Epithelial cell of esophagus (primary cell): Measurements from ENCODE around the gene OLFML2B.

Experiments used
- DNase-seq: peaks from one replicate; pipeline ENCODE4 v3.0.0; 2010; ENCODE audit warnings: low read depth
- H3K4me3 ChIP-seq: 2 replicates; pipeline ENCODE4 v1.5.1; 2011; ENCODE audit warnings: mild to moderate bottlenecking, low read length, control low read depth
- TF ChIP-seq, protein P1 (sequence below): IDR thresholded peaks from 2 replicates; pipeline ENCODE4 v1.5.1; 2011; ENCODE audit warnings: low read depth, mild to moderate bottlenecking, low read length, control low read depth, inconsistent platforms; ENCODE audit not compliant: insufficient read depth; ENCODE audit errors: missing control alignments

Gene OLFML2B

DNA sequence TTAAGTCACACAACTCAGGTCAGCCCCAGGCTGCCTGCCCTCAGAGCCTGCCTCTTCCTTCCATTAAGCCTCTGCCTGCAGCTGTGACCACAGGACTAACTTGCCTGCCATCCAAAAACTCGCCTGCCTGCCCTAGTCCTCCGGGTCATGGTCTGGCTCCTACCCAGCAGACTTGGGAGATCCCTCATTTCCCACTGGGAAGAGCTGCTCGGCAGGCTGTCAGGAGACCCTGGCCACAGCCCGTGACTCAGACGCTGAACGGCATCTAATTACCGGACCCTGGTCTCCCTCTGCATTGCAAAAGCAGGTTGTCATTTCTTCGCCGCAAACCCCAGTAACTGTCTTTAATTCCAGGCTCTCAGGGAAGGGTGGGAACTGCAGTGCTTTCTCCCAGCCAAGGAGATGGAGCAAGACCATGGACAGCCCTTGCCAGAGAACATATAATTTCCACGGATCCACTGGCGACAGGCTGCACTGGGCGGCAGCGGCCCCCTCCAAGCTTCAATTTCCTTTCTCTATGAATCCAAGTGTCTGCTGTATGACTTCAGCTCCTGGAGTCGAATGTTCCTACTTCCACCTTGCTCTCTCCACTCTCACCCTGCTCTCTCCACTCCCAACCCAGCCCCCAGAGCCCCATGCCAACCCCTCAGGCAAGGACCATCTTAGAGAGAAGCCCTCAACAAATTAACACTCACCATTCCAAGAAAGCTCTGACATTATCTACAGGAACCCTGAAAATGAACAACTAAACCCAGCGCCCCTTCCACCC, 20.4 kb downstream of the OLFML2B start:
- no peak for DNase-seq
- no peak overlapping the region for H3K4me3 ChIP-seq
- TF ChIP-seq, protein P1, sequence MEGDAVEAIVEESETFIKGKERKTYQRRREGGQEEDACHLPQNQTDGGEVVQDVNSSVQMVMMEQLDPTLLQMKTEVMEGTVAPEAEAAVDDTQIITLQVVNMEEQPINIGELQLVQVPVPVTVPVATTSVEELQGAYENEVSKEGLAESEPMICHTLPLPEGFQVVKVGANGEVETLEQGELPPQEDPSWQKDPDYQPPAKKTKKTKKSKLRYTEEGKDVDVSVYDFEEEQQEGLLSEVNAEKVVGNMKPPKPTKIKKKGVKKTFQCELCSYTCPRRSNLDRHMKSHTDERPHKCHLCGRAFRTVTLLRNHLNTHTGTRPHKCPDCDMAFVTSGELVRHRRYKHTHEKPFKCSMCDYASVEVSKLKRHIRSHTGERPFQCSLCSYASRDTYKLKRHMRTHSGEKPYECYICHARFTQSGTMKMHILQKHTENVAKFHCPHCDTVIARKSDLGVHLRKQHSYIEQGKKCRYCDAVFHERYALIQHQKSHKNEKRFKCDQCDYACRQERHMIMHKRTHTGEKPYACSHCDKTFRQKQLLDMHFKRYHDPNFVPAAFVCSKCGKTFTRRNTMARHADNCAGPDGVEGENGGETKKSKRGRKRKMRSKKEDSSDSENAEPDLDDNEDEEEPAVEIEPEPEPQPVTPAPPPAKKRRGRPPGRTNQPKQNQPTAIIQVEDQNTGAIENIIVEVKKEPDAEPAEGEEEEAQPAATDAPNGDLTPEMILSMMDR: no peak

DNA sequence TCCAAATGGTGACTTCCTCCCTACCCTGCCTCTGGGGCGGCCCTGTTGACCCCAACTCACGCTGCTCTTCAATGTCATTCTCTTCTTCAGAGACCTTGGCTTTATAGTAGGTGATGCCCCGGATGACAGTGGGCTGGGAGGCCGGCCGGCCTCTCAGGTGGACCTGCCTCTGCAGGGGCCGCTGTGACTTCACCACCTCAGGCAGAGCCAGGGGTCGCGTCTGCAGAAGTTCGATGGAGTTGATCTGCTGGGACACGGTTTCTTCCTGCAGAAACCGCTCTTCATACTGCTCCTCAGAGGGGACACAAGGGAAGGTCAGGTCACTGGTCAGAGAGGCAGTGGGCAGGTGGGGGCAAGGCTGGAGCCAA, 23.6 kb downstream of the OLFML2B start:
- TF ChIP-seq, protein P1: no peak
- no peak for DNase-seq
- H3K4me3 ChIP-seq: no peak overlapping the region

DNA sequence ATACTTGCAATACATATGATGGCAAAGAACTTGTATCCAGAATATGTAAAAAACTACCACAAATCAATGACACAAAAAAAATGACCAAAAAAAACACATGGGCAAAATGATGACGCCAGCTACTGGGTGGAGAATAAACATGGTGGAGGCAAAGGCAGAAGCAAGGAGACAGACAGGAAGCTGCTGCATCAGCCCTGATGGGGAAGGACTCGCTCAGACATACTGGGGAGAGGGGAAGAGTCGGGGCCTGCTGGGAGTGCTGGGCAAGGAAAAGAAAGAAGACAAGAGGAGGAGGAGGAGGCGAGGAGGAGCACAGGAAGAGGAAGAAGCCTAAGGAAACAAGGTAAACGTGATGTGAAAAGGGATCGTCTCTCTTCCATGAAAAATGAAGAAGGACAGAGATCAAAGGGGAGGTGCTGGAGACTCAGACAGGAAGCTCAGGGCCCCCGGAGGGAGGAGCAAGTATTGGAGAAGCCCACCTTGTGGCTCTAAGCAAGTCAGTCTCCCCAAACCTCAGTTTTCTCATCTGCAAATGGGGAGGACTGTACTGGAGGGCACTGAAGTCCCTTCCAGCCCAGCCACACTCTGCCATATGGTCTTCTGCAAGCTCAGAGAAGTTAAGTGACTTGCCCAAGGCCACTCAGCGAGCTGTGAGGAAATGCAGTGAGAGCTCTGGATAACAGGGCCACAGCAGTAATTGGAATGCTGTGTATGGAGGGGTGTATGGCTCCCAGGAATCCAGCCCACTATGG, 24.2 kb downstream of the OLFML2B start:
- DNase-seq: no peak
- TF ChIP-seq, protein P1: no peak
- H3K4me3 ChIP-seq: no peak overlapping the region

DNA sequence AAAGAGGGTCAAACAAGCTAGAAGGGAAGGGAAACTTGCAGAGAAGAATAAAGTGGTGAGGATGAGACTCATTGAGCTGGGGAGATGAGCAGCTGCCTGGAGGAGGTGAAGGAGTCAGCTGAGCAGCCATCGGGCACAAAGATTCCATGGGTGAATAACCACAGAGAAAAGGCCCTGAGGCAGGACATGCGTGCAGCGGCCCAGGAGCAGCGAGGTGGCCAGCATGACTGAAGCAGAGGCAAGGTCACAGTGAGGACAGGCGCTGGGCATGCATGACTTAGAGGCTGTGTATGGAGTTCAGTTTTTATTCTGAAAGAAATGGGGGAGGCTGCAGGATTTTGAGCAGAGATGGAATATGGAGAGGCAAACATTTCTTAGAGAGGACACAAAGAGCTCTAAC, 24.9 kb downstream of the OLFML2B start:
- TF ChIP-seq, protein P1: no peak
- no peak for DNase-seq

DNA sequence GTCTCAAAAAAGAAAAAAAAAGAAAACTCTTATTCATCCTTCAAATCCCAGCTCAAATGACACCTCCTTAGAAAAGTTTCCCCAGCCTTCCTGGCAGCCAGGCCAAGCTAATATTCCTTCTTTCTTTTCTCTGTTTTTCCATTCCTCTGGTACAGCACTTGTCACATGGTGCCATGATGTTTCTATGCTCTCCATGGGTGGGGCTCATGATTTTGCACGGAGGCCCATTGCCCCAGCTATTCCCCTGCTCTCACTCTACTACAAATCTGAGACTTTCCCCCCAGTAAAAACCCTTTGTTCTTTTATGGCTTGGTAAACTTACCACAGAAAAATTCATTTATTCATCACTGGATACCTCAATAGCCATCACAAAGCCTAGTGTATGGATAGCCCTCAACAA, 26.5 kb downstream of the OLFML2B start:
- TF ChIP-seq, protein P1: no peak
- no peak for DNase-seq
- H3K4me3 ChIP-seq: no peak overlapping the region

More for the DNA sequence above, 24.9 kb downstream of the OLFML2B start:
- no peak overlapping the region for H3K4me3 ChIP-seq

DNA sequence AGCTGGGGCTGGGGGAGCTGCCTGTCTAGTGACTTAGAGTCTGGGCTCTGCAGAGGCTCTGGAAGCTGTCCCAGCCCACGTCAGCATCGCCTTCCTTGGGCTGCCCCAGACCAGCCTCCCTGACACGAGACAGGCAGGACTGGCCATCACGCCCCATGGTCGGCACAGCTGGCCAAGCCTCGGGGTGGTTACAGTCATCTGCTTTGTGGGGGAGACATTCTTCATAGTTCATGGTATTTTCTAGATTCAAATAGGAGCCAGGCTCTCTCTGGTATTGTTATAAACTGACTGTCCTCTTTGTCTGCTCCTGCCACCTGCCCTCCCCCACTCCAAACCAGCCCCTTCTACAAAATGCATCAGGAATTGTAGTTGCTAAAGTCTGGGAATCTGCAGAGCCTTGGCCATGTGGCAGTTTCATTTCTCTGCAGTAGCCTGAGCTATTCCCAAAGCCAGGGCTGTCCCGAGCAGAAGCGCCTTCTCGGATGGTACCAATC, 29.4 kb downstream of the OLFML2B start:
- TF ChIP-seq, protein P1: no peak
- no peak overlapping the region for H3K4me3 ChIP-seq
- no peak for DNase-seq

DNA sequence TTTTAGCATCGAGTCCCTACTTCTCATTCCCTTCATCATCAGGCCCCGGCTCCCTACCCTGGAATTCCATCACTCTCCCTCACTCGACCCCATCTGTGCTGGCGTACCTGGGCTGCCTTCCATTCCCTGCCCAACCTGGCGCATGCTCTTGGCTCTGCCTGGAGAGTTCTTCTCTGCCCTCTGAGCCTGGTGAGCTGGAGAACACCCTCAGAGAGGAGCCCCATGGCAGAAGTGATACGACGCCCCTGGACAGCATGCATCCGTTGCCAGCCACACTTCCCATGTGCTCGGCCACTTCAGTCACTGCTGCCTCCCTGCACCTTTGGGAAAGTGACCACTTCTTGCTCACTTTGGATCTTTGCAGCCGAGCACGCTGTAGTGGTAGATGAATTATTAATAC, 30.1 kb downstream of the OLFML2B start:
- no peak overlapping the region for H3K4me3 ChIP-seq
- no peak for DNase-seq
- TF ChIP-seq, protein P1: no peak
